ENCODE data around the gene CRK.
A peak's percentile ranks its signal among the peaks of the same experiment; 100 is the strongest.

Gene CRK

DNA sequence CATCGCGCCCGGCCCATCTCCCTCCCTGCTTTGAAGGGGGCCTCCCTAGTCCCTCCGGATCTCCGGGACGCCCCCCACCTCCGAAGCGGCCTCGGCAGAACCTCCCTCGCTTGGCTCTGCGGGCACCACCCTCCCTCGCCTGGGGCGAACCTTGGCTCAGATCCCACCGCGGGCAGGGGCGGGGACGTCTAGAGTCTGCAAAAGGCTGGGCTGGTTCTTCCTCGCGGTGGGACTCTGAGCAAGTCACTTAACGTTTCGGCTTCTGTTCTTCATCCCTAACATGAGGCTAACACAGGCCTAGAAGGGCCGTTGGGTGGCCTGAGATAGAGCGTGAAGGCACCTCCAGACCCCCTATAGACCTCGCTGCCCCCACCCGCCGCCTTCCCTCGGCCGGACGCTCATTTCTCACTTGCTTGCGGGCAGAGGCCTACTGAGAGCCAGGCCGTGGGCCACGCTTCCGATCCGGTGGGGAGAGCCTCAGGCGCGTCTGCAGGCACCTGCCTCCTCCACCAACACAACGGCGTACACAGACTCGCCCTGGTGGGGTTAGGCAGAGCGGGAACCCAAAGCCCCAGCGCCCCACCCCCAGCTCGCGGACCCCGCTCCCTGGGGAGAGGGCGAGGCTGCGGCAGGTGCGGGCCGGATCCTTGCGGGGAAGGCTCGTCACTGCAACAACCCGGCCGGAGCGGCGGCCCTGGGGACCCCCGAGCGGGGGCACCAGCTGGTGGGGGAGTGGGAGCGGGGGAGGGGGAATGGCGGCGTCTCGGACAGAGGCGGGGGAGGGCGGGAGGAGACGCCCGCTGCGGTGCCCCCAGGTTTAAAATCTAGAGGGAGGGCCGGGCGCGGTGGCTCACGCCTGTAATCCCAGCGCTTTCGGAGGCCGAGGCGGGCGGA lies 31.0 kb upstream of the CRK start:
- Histone ChIP-seq H3K27me3 (ENCODE audit: control insufficient read depth in 5 of 5, insufficient read depth in 4 of 5, low read length in 5 of 5) (no peaks in the 10 kb centered on the region), H3K9me3 (ENCODE audit: control insufficient read depth in 5 of 5, low read length in 5 of 5) (no peaks in the 10 kb centered on the region), H3K4me1 (ENCODE audit: control insufficient read depth in 5 of 5, insufficient read depth in 5 of 5, low read length in 5 of 5) (peaks cover 5 to 81% (median 62%) of the 10 kb centered on the region in 5 donors), H3K27ac (ENCODE audit: low read depth, low read length) (peak overlapping the region; percentile 98), H3K4me3 (ENCODE audit: low read depth in 1 of 5, low read length in 5 of 5) (peak overlapping the region; percentile 57 to 73 (median 66)), H3K36me3 (ENCODE audit: control insufficient read depth in 5 of 5, insufficient read depth in 5 of 5, low read length in 5 of 5) (peaks cover 0 to 19% (median 13%) of the 10 kb centered on the region in 5 donors), H3K9ac (ENCODE audit: low read length in 5 of 5) (peak overlapping the region in 4 of 5 donors; percentile 69 to 81 (median 76))

DNA sequence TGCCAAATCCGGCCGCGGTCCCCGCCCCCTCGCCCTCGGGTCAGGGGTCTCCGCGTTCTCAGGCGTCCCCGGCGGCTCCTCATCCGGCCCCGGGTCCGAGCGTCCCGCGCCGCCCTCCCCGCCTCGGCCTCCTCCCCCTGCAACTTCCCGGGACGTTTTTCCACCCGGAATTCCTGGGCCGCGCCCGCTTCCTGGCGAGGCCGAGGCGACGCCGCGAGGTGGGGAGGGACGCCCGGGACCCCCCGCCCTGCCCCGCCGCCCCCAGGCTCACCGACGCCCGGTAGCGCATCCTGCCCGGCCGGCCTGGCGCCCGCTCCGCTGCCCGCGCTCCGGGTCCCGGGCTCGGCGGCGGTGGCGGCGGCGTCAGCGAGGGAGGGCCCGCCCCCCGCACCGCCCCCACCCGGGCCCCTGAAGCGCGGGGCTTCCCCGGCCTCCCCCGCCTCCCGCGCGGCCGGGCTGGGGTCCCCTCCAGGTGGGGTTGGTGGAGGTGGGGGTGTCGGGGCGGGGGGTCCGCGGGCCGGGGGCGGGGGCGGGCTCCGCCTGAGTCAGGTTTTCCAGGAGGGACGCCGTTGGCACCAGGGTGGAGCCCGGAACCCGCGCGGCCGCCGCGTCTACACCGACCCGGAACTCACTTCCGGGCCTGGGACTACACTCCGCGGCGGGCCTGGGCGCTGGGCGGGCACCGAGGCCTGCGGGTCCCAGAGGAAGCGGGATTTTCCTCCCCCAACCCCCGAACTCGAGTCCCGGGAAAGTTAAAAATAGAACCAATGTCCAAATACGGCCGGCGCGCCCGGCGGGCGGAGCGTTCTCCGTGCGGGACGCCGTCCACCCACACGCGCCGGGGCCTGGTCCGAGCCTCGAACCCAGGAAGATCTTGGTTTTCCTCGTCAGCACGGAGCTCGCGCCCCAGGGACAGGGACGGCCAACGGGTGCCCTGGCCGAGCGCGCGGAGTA lies 29.7 kb upstream of the CRK start:
- peak overlapping the region; percentile 98 for H3K27ac ChIP-seq (ENCODE audit: low read depth, low read length)
- no peaks in the 10 kb centered on the region for H3K27me3 ChIP-seq (ENCODE audit: control insufficient read depth in 5 of 5, insufficient read depth in 4 of 5, low read length in 5 of 5)

GRCh38 chr17:1484676-1485422 lies 28.8 kb upstream of the CRK start:
- Histone ChIP-seq H3K36me3 (ENCODE audit: control insufficient read depth in 5 of 5, insufficient read depth in 5 of 5, low read length in 5 of 5) (peaks cover 0 to 37% (median 30%) of the 10 kb centered on the region in 5 donors), H3K27ac (ENCODE audit: low read depth, low read length) (peak overlapping the region; percentile 93), H3K4me3 (ENCODE audit: low read depth in 1 of 5, low read length in 5 of 5) (peak overlapping the region; percentile 52 to 72 (median 67)), H3K9me3 (ENCODE audit: control insufficient read depth in 5 of 5, low read length in 5 of 5) (no peaks in the 10 kb centered on the region), H3K4me1 (ENCODE audit: control insufficient read depth in 5 of 5, insufficient read depth in 5 of 5, low read length in 5 of 5) (peaks cover 5 to 73% (median 53%) of the 10 kb centered on the region in 5 donors), H3K27me3 (ENCODE audit: control insufficient read depth in 5 of 5, insufficient read depth in 4 of 5, low read length in 5 of 5) (no peaks in the 10 kb centered on the region), H3K9ac (ENCODE audit: low read length in 5 of 5) (peak overlapping the region in 4 of 5 donors; percentile 65 to 82 (median 76))

More for the DNA sequence above, 29.7 kb upstream of the CRK start:
- Histone ChIP-seq H3K4me1 (ENCODE audit: control insufficient read depth in 5 of 5, insufficient read depth in 5 of 5, low read length in 5 of 5) (peaks cover 5 to 78% (median 60%) of the 10 kb centered on the region in 5 donors), H3K9ac (ENCODE audit: low read length in 5 of 5) (peak overlapping the region; percentile 8 to 82 (median 73)), H3K36me3 (ENCODE audit: control insufficient read depth in 5 of 5, insufficient read depth in 5 of 5, low read length in 5 of 5) (peaks cover 0 to 32% (median 25%) of the 10 kb centered on the region in 5 donors), H3K4me3 (ENCODE audit: low read depth in 1 of 5, low read length in 5 of 5) (peak overlapping the region in 4 of 5 donors; percentile 52 to 73 (median 64)), H3K9me3 (ENCODE audit: control insufficient read depth in 5 of 5, low read length in 5 of 5) (no peaks in the 10 kb centered on the region)

DNA sequence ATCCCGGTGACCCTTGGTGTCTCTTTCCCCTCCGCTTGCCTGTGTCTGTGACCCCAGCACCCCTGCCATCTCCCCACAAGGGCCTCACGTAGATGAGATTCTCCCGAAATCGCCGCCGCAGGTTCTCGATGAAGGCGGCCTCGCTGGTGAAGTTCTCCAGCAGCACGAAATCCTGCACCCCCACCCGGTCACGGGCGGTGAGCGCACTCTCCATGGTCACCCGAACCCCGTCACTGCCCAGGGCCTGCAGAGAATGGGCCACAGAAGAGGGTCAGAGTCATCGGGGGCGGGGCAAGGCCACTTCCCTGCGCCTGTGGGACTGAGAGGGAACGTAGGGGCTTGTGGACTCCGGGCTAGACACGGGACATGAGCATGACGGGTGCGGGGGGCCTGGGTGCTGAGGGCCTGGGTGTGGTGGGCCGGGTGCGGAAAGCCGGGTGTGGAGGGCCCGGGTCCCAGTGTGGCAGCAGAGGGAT lies 28.1 kb upstream of the CRK start:
- Histone ChIP-seq H3K27ac (ENCODE audit: low read depth, low read length) (peak overlapping the region; percentile 93), H3K4me1 (ENCODE audit: control insufficient read depth in 5 of 5, insufficient read depth in 5 of 5, low read length in 5 of 5) (peaks cover 5 to 68% (median 46%) of the 10 kb centered on the region in 5 donors), H3K9me3 (ENCODE audit: control insufficient read depth in 5 of 5, low read length in 5 of 5) (no peaks in the 10 kb centered on the region), H3K36me3 (ENCODE audit: control insufficient read depth in 5 of 5, insufficient read depth in 5 of 5, low read length in 5 of 5) (peaks cover 0 to 43% (median 35%) of the 10 kb centered on the region in 5 donors), H3K4me3 (ENCODE audit: low read depth in 1 of 5, low read length in 5 of 5) (peak overlapping the region in 1 of 5 donors; percentile 28), H3K27me3 (ENCODE audit: control insufficient read depth in 5 of 5, insufficient read depth in 4 of 5, low read length in 5 of 5) (no peaks in the 10 kb centered on the region), H3K9ac (ENCODE audit: low read length in 5 of 5) (peak overlapping the region in 1 of 5 donors; percentile 59)

DNA sequence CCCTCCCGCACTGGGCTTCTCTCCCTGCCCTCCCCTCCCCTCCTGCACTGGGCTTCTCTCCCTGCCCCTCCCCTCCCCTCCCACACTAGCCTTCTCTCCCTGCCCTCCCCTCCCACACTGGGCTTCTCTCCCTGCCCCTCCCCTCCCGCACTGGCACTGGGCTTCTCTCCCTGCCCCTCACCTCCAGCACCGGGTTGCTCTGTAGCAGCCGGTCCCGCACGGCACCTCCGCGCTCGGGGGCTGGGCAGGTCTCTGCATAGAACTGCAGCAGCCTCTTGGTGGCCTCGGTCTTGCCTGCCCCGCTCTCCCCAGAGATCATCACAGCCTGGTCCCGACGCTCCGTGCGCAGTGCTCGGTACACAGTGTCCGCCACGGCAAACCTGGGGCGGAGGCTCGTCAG lies 26.6 kb upstream of the CRK start:
- H3K9me3 ChIP-seq (ENCODE audit: control insufficient read depth in 5 of 5, low read length in 5 of 5): no peaks in the 10 kb centered on the region
- H3K36me3 ChIP-seq (ENCODE audit: control insufficient read depth in 5 of 5, insufficient read depth in 5 of 5, low read length in 5 of 5): peaks cover 0 to 57% (median 48%) of the 10 kb centered on the region in 5 donors
- H3K4me3 ChIP-seq (ENCODE audit: low read depth in 1 of 5, low read length in 5 of 5): no peak overlapping the region
- H3K9ac ChIP-seq (ENCODE audit: low read length in 5 of 5): no peak overlapping the region
- no peaks in the 10 kb centered on the region for H3K27me3 ChIP-seq (ENCODE audit: control insufficient read depth in 5 of 5, insufficient read depth in 4 of 5, low read length in 5 of 5)
- peaks cover 0 to 69% (median 38%) of the 10 kb centered on the region in 5 donors for H3K4me1 ChIP-seq (ENCODE audit: control insufficient read depth in 5 of 5, insufficient read depth in 5 of 5, low read length in 5 of 5)
- peak overlapping the region; percentile 72 for H3K27ac ChIP-seq (ENCODE audit: low read depth, low read length)

DNA sequence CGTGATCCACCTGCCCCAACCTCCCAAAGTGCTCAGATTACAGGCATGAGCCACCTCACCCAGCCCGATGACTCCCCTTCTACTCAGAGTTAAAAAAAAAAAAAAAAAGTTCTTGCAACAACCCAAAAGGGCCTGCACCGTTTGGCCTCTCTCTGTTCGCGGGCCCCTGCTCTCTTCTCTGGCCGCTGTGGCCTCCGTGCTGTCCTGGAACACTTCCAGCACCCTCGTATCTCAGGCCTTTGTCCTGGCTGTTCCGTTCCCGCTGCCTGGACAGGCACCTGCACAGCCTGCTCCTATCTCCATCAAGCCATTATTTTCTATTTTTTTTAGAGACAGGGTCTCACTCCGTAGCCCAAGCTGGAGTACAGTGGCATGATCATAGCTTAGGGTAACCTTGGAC lies 25.7 kb upstream of the CRK start:
- no peaks in the 10 kb centered on the region for H3K27me3 ChIP-seq (ENCODE audit: control insufficient read depth in 5 of 5, insufficient read depth in 4 of 5, low read length in 5 of 5)
- no peak overlapping the region for H3K9ac ChIP-seq (ENCODE audit: low read length in 5 of 5)
- no peaks in the 10 kb centered on the region for H3K9me3 ChIP-seq (ENCODE audit: control insufficient read depth in 5 of 5, low read length in 5 of 5)
- no peak overlapping the region for H3K4me3 ChIP-seq (ENCODE audit: low read depth in 1 of 5, low read length in 5 of 5)
- H3K27ac ChIP-seq (ENCODE audit: low read depth, low read length): peak overlapping the region; percentile 72
- H3K36me3 ChIP-seq (ENCODE audit: control insufficient read depth in 5 of 5, insufficient read depth in 5 of 5, low read length in 5 of 5): peaks cover 0 to 67% (median 54%) of the 10 kb centered on the region in 5 donors
- peaks cover 0 to 71% (median 37%) of the 10 kb centered on the region in 5 donors for H3K4me1 ChIP-seq (ENCODE audit: control insufficient read depth in 5 of 5, insufficient read depth in 5 of 5, low read length in 5 of 5)

- Histone ChIP-seq H3K9ac (ENCODE audit: low read length in 5 of 5) (no peak overlapping the region), H3K36me3 (ENCODE audit: control insufficient read depth in 5 of 5, insufficient read depth in 5 of 5, low read length in 5 of 5) (peaks cover 0 to 73% (median 58%) of the 10 kb centered on the region in 5 donors), H3K9me3 (ENCODE audit: control insufficient read depth in 5 of 5, low read length in 5 of 5) (no peaks in the 10 kb centered on the region), H3K27ac (ENCODE audit: low read depth, low read length) (peak overlapping the region; percentile 72), H3K4me3 (ENCODE audit: low read depth in 1 of 5, low read length in 5 of 5) (no peak overlapping the region), H3K4me1 (ENCODE audit: control insufficient read depth in 5 of 5, insufficient read depth in 5 of 5, low read length in 5 of 5) (peaks cover 0 to 73% (median 44%) of the 10 kb centered on the region in 5 donors), H3K27me3 (ENCODE audit: control insufficient read depth in 5 of 5, insufficient read depth in 4 of 5, low read length in 5 of 5) (no peaks in the 10 kb centered on the region)
These were observed 24.9 kb upstream of the CRK start for GRCh38 chr17:1480747-1481465.

GRCh38 chr17:1478418-1478817 lies 22.4 kb upstream of the CRK start:
- Histone ChIP-seq H3K9me3 (ENCODE audit: control insufficient read depth in 5 of 5, low read length in 5 of 5) (no peaks in the 10 kb centered on the region), H3K9ac (ENCODE audit: low read length in 5 of 5) (peak overlapping the region in 2 of 5 donors; percentile 2 to 5), H3K4me3 (ENCODE audit: low read depth in 1 of 5, low read length in 5 of 5) (no peak overlapping the region), H3K36me3 (ENCODE audit: control insufficient read depth in 5 of 5, insufficient read depth in 5 of 5, low read length in 5 of 5) (peaks cover 0 to 82% (median 73%) of the 10 kb centered on the region in 5 donors), H3K27ac (ENCODE audit: low read depth, low read length) (peak overlapping the region; percentile 86), H3K4me1 (ENCODE audit: control insufficient read depth in 5 of 5, insufficient read depth in 5 of 5, low read length in 5 of 5) (peaks cover 4 to 83% (median 47%) of the 10 kb centered on the region in 5 donors), H3K27me3 (ENCODE audit: control insufficient read depth in 5 of 5, insufficient read depth in 4 of 5, low read length in 5 of 5) (no peaks in the 10 kb centered on the region)
